Hepatocyte (in vitro differentiated cells): ENCODE results near the gene GCGR.

Source experiments
- EZH2 ChIP-seq: fragments of 200-600 bp; sonication (generic); IDR thresholded peaks from 2 replicates; pipeline ENCODE4 v1.6.1; 2016; ENCODE audit warnings: antibody characterized with exemption, mild to moderate bottlenecking, borderline replicate concordance
- EZH2phosphoT487 ChIP-seq: fragments of 200-600 bp; sonication (generic); IDR thresholded peaks from one replicate; pipeline ENCODE4 v1.6.1; 2018; ENCODE audit warnings: antibody characterized with exemption, mild to moderate bottlenecking, low read depth, moderate library complexity; ENCODE audit not compliant: unreplicated experiment, severe bottlenecking
- TF ChIP-seq, protein P1 (sequence below): fragments of 200-600 bp; sonication (generic); IDR thresholded peaks from 2 replicates; pipeline ENCODE4 v1.5.1; 2016; ENCODE audit warnings: antibody characterized with exemption, mild to moderate bottlenecking; ENCODE audit not compliant: poor library complexity

DNA sequence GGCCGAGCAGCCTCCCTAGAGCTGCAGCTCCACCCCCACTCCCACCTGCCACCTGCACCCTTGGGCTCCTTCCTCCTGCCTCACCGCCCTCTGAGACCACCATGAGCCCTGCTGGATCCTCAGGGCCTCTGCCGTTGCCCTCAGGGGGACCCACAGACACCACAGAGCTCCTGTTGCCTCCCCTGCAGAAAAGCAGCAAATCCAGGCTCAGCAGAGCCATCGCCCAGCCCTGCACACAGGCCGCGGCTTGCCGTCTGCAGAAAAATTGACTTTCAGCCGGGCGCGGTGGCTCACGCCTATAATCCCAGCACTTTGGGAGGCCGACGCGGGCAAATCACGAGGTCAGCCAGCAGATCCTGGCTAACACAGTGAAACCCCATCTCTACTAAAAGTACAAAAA is 37.9 kb downstream of the GCGR start:
- TF ChIP-seq EZH2phosphoT487, result no peak
- TF ChIP-seq, protein P1, sequence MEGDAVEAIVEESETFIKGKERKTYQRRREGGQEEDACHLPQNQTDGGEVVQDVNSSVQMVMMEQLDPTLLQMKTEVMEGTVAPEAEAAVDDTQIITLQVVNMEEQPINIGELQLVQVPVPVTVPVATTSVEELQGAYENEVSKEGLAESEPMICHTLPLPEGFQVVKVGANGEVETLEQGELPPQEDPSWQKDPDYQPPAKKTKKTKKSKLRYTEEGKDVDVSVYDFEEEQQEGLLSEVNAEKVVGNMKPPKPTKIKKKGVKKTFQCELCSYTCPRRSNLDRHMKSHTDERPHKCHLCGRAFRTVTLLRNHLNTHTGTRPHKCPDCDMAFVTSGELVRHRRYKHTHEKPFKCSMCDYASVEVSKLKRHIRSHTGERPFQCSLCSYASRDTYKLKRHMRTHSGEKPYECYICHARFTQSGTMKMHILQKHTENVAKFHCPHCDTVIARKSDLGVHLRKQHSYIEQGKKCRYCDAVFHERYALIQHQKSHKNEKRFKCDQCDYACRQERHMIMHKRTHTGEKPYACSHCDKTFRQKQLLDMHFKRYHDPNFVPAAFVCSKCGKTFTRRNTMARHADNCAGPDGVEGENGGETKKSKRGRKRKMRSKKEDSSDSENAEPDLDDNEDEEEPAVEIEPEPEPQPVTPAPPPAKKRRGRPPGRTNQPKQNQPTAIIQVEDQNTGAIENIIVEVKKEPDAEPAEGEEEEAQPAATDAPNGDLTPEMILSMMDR, result no peak
- TF ChIP-seq EZH2, result no peak
